Erythroblast (primary cell): ENCODE data around the gene RGPD6.
"Not testable (repeated sequence)": the region's sequence is repeated elsewhere in the genome, so short reads cannot be mapped to it uniquely, and the experiment has no call there.

Experiments
- GATA1 ChIP-seq: IDR thresholded peaks from 2 replicates; pipeline ENCODE4 v1.6.1; 2011; ENCODE audit warnings: low read depth, mild to moderate bottlenecking, control low read depth, low read length, moderate library complexity
- POLR2A ChIP-seq: IDR thresholded peaks from 2 replicates; pipeline ENCODE4 v1.6.1; 2011; ENCODE audit warnings: mild to moderate bottlenecking, low read length

DNA sequence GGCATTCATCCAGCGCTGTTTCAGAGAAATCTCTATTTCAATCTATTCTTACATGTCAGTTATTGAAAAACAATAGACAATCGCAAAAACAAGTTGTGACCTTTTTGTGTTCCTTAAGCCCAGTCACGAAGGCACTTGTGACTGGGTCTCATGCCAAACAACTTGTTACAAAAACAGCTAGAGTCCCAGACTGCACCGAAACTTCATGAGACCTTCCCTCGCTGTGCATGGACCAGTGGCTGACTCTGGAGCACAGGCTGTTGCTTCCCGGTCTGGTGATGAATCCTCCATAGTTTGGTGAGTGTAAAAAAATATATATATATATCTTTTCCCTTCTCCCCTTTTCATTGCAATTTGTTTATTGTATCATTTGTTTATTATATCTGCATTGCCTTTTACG is 99.7 kb downstream of the RGPD6 start:
- not testable (repeated sequence) for TF ChIP-seq POLR2A, GATA1
